ENCODE measurements around the gene CLDN24.

Gene CLDN24

GRCh38 chr4:183318656-183319055 is 3.6 kb downstream of the CLDN24 start:
- Histone ChIP-seq H2BK5ac (ENCODE audit: low read depth, low read length, poor library complexity, severe bottlenecking) (no peak overlapping the region), H3K4me1 (ENCODE audit: control insufficient read depth, insufficient read depth, low read depth, low read length) (peaks cover 1% of the 10 kb centered on the region), H3K4ac (ENCODE audit: low read depth in 1 of 2, low read length in 2 of 2) (no peak overlapping the region), H3K4me3 (ENCODE audit: insufficient read depth in 1 of 2, low read depth in 1 of 2, low read length in 2 of 2) (no peak overlapping the region), H3K4me2 (ENCODE audit: low read length, poor library complexity, severe bottlenecking) (no peak overlapping the region), H3K79me1 (replicated peaks; ENCODE audit: low read length, poor library complexity, severe bottlenecking) (peaks cover 6% of the 10 kb centered on the region), H4K91ac (ENCODE audit: low read length) (no peak overlapping the region), H3K27ac (ENCODE audit: low read length, poor library complexity, severe bottlenecking) (no peak overlapping the region), H3K9ac (ENCODE audit: low read length) (no peak overlapping the region), H3K36me3 (ENCODE audit: control insufficient read depth in 1 of 2, insufficient read depth in 2 of 2, low read depth in 1 of 2, low read length in 2 of 2) (peaks cover 36 to 39% of the 10 kb centered on the region in 2 experiments), H3K14ac (ENCODE audit: low read length in 2 of 2) (no peak overlapping the region), H2AFZ (ENCODE audit: low read depth, low read length) (no peak overlapping the region), H2BK15ac (ENCODE audit: low read depth, poor library complexity, severe bottlenecking) (peak overlapping the region; percentile 38), H2BK120ac (ENCODE audit: low read depth, low read length) (no peak overlapping the region), H3K27me3 (ENCODE audit: control insufficient read depth in 1 of 2, insufficient read depth in 1 of 2, low read length in 2 of 2) (no peaks in the 10 kb centered on the region), H3K18ac (ENCODE audit: low read depth in 1 of 2, low read length in 2 of 2) (no peak overlapping the region), H2BK12ac (ENCODE audit: low read length in 2 of 2) (no peak overlapping the region), H4K8ac (ENCODE audit: low read length) (no peak overlapping the region), H3K23ac (ENCODE audit: low read length in 2 of 2) (no peak overlapping the region), H2AK5ac (ENCODE audit: low read length, severe bottlenecking) (no peak overlapping the region), H3K9me3 (ENCODE audit: control insufficient read depth, low read length) (no peaks in the 10 kb centered on the region)
- DNase-seq = no peak
- 98% methylated on average over 10 of the region's 10 CpGs for WGBS

GRCh38 chr4:183314806-183315205 is 7.4 kb downstream of the CLDN24 start:
- Histone ChIP-seq H3K9me3 (ENCODE audit: control insufficient read depth, low read length) (no peaks in the 10 kb centered on the region), H2BK15ac (ENCODE audit: low read depth, poor library complexity, severe bottlenecking) (no peak overlapping the region), H3K4me3 (ENCODE audit: insufficient read depth in 1 of 2, low read depth in 1 of 2, low read length in 2 of 2) (no peak overlapping the region), H2BK5ac (ENCODE audit: low read depth, low read length, poor library complexity, severe bottlenecking) (no peak overlapping the region), H3K4me2 (ENCODE audit: low read length, poor library complexity, severe bottlenecking) (no peak overlapping the region), H3K4me1 (ENCODE audit: control insufficient read depth, insufficient read depth, low read depth, low read length) (peaks cover 1% of the 10 kb centered on the region), H2AFZ (ENCODE audit: low read depth, low read length) (no peak overlapping the region), H3K27ac (ENCODE audit: low read length, poor library complexity, severe bottlenecking) (no peak overlapping the region), H3K18ac (ENCODE audit: low read depth in 1 of 2, low read length in 2 of 2) (no peak overlapping the region), H4K8ac (ENCODE audit: low read length) (no peak overlapping the region), H3K14ac (ENCODE audit: low read length in 2 of 2) (no peak overlapping the region), H2BK12ac (ENCODE audit: low read length in 2 of 2) (no peak overlapping the region), H3K36me3 (ENCODE audit: control insufficient read depth in 1 of 2, insufficient read depth in 2 of 2, low read depth in 1 of 2, low read length in 2 of 2) (peaks cover 44 to 49% of the 10 kb centered on the region in 2 experiments), H2AK5ac (ENCODE audit: low read length, severe bottlenecking) (no peak overlapping the region), H4K91ac (ENCODE audit: low read length) (no peak overlapping the region), H3K23ac (ENCODE audit: low read length in 2 of 2) (no peak overlapping the region), H3K4ac (ENCODE audit: low read depth in 1 of 2, low read length in 2 of 2) (no peak overlapping the region), H2BK120ac (ENCODE audit: low read depth, low read length) (no peak overlapping the region), H3K27me3 (ENCODE audit: control insufficient read depth in 1 of 2, insufficient read depth in 1 of 2, low read length in 2 of 2) (no peaks in the 10 kb centered on the region), H3K9ac (ENCODE audit: low read length) (no peak overlapping the region), H3K79me1 (replicated peaks; ENCODE audit: low read length, poor library complexity, severe bottlenecking) (peaks cover 9% of the 10 kb centered on the region)
- no peak for DNase-seq
- WGBS = 99% methylated on average over 9 of the region's 9 CpGs

- H3K9me3 ChIP-seq (ENCODE audit: control insufficient read depth, low read length) = no peaks in the 10 kb centered on the region
- H4K8ac ChIP-seq (ENCODE audit: low read length) = no peak overlapping the region
- no peak overlapping the region for H3K27ac ChIP-seq (ENCODE audit: low read length, poor library complexity, severe bottlenecking)
- peaks cover 1% of the 10 kb centered on the region for H3K4me1 ChIP-seq (ENCODE audit: control insufficient read depth, insufficient read depth, low read depth, low read length)
- peaks cover 41 to 48% of the 10 kb centered on the region in 2 experiments for H3K36me3 ChIP-seq (ENCODE audit: control insufficient read depth in 1 of 2, insufficient read depth in 2 of 2, low read depth in 1 of 2, low read length in 2 of 2)
- H3K4me2 ChIP-seq (ENCODE audit: low read length, poor library complexity, severe bottlenecking) = no peak overlapping the region
- H3K4ac ChIP-seq (ENCODE audit: low read depth in 1 of 2, low read length in 2 of 2) = no peak overlapping the region
- H3K14ac ChIP-seq (ENCODE audit: low read length in 2 of 2) = no peak overlapping the region
- H3K18ac ChIP-seq (ENCODE audit: low read depth in 1 of 2, low read length in 2 of 2) = no peak overlapping the region
- H3K27me3 ChIP-seq (ENCODE audit: control insufficient read depth in 1 of 2, insufficient read depth in 1 of 2, low read length in 2 of 2) = no peaks in the 10 kb centered on the region
- no peak overlapping the region for H3K4me3 ChIP-seq (ENCODE audit: insufficient read depth in 1 of 2, low read depth in 1 of 2, low read length in 2 of 2)
- 96% methylated on average over 14 of the region's 15 CpGs for WGBS
- no peak overlapping the region for H2AK5ac ChIP-seq (ENCODE audit: low read length, severe bottlenecking)
- H3K79me1 ChIP-seq (replicated peaks; ENCODE audit: low read length, poor library complexity, severe bottlenecking) = peaks cover 9% of the 10 kb centered on the region
- no peak overlapping the region for H2BK12ac ChIP-seq (ENCODE audit: low read length in 2 of 2)
- H2BK15ac ChIP-seq (ENCODE audit: low read depth, poor library complexity, severe bottlenecking) = no peak overlapping the region
- no peak overlapping the region for H4K91ac ChIP-seq (ENCODE audit: low read length)
- no peak overlapping the region for H2BK5ac ChIP-seq (ENCODE audit: low read depth, low read length, poor library complexity, severe bottlenecking)
- DNase-seq = no peak
- no peak overlapping the region for H3K23ac ChIP-seq (ENCODE audit: low read length in 2 of 2)
- no peak overlapping the region for H3K9ac ChIP-seq (ENCODE audit: low read length)
- no peak overlapping the region for H2BK120ac ChIP-seq (ENCODE audit: low read depth, low read length)
- H2AFZ ChIP-seq (ENCODE audit: low read depth, low read length) = no peak overlapping the region
Observed at GRCh38 chr4:183314336-183314735, 7.9 kb downstream of the CLDN24 start.

GRCh38 chr4:183312841-183313240 is 9.4 kb downstream of the CLDN24 start:
- Histone ChIP-seq H3K4me1 (ENCODE audit: control insufficient read depth, insufficient read depth, low read depth, low read length) (no peaks in the 10 kb centered on the region), H3K27ac (ENCODE audit: low read length, poor library complexity, severe bottlenecking) (no peak overlapping the region), H3K9me3 (ENCODE audit: control insufficient read depth, low read length) (no peaks in the 10 kb centered on the region), H3K4ac (ENCODE audit: low read depth in 1 of 2, low read length in 2 of 2) (no peak overlapping the region), H2AFZ (ENCODE audit: low read depth, low read length) (no peak overlapping the region), H4K91ac (ENCODE audit: low read length) (no peak overlapping the region), H3K27me3 (ENCODE audit: control insufficient read depth in 1 of 2, insufficient read depth in 1 of 2, low read length in 2 of 2) (no peaks in the 10 kb centered on the region), H2BK5ac (ENCODE audit: low read depth, low read length, poor library complexity, severe bottlenecking) (no peak overlapping the region), H3K14ac (ENCODE audit: low read length in 2 of 2) (no peak overlapping the region), H4K8ac (ENCODE audit: low read length) (no peak overlapping the region), H2BK120ac (ENCODE audit: low read depth, low read length) (no peak overlapping the region), H3K9ac (ENCODE audit: low read length) (no peak overlapping the region), H2BK12ac (ENCODE audit: low read length in 2 of 2) (no peak overlapping the region), H2BK15ac (ENCODE audit: low read depth, poor library complexity, severe bottlenecking) (no peak overlapping the region), H3K4me2 (ENCODE audit: low read length, poor library complexity, severe bottlenecking) (no peak overlapping the region), H3K23ac (ENCODE audit: low read length in 2 of 2) (no peak overlapping the region), H3K79me1 (replicated peaks; ENCODE audit: low read length, poor library complexity, severe bottlenecking) (peaks cover 7% of the 10 kb centered on the region), H2AK5ac (ENCODE audit: low read length, severe bottlenecking) (no peak overlapping the region), H3K36me3 (ENCODE audit: control insufficient read depth in 1 of 2, insufficient read depth in 2 of 2, low read depth in 1 of 2, low read length in 2 of 2) (peaks cover 36 to 46% of the 10 kb centered on the region in 2 experiments), H3K18ac (ENCODE audit: low read depth in 1 of 2, low read length in 2 of 2) (no peak overlapping the region), H3K4me3 (ENCODE audit: insufficient read depth in 1 of 2, low read depth in 1 of 2, low read length in 2 of 2) (no peak overlapping the region)
- 88% methylated on average over 5 of the region's 5 CpGs for WGBS
- DNase-seq = no peak
